DLD1 (cell line): ENCODE data around the gene NECAB3.

ENCODE experiments used
- in situ Hi-C: cut with HindIII; loops from 2 replicates; pipeline ENCODE4 v1.10.0; 2017; ENCODE audit warnings: low sequenced_read_pairs

NECAB3 gene

DNA sequence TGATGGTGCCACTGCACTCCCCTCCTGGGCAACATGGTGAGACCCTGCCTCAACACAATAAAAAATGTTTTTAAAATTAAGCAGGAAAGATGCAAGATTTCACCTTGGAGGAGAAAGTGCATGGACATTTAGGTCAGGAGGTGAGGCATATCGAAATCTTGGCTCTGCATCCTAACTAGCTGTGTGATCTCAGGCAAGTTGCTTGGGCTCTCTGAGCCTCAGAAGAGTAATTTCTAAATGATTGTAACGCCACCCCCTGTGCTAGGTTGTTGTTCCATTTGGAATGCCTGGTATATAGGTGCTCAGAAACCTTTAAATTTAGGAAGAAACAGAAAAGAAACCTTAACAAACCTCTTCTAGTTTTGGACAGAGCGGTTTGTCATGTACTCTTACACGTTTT is 48.0 kb downstream of the NECAB3 start:
- in situ Hi-C loops, result no loop called here

DNA sequence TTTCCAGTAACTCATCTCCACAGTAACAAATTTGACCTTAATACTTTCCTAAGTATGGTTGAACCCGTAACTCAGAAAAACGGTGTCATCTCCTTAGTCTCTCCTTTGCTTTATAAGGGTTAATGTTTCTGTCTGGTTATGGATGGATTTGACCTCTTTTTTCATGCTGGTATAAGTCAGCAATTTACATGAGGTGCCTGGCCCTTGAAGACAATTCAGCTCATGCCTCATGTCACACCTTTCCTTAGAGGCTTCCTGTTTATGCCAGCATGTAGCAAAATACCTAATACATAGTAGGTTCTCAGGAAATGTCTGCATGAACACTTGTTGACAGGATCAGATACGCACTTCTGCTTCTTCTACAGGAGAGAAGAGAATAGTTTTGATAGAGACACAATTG is 49.8 kb downstream of the NECAB3 start:
- in situ Hi-C loops, result no loop called here

DNA sequence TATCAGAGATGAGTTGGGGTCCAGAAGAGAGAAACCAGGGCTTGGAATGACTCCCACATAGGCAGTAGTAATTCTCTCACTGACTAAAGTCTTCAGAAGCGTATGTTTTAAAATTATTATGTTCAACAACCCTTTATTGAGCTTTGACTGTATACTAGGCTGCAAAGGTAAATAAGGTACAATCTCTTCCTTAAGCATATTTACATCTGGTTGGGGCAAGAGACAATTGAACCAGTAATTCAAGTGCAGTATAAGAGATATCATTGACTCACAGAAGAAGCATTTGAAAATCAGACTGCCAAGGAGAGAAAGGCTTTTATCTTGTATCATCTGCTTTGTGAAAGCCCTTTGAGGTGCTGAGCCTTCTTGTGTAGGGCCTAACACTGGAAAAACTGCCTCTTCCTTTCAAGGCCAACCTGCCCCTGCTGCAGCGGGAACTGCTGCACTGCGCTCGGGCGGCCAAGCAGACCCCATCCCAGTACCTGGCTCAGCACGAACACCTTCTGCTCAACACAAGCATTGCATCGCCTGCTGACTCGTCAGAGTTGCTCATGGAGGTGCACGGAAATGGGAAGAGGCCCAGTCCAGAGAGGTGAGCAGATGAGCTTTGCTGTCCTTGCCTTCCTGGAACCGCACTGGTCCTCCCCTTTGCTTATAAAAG is 51.4 kb downstream of the NECAB3 start:
- in situ Hi-C loops, result no loop called here

DNA sequence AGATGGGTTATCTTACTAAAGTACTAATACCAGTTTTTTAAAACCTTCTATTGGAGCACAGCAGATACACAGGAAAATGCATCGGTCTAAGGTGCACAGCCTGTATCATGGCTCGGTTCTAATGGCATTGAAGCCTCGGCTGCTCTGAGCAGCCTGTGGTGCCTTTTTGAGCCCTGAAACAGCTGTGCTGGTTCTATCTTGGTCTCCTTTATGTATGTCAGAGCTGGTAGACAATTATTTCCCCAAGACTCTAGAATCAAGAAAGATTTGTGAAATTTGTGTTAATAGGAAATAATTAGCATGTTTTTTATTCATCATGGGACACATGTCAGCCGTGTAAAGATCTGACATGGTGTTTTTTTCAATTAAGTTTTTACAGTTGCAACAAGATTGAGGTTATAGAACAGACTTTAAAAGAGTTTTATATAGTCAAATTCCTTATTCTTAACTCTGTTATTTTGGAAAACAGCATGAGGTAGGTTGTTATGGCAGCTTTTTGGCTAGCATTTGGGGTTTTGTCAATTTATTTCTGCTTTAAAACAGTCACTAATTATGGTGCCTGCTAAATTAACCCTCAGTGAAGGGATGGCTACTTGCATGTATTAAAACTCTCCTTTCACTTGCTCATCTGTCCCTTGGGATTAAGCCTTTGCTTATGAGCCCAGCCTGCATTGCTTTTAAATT is 52.4 kb downstream of the NECAB3 start:
- in situ Hi-C loops, result no loop called here

DNA sequence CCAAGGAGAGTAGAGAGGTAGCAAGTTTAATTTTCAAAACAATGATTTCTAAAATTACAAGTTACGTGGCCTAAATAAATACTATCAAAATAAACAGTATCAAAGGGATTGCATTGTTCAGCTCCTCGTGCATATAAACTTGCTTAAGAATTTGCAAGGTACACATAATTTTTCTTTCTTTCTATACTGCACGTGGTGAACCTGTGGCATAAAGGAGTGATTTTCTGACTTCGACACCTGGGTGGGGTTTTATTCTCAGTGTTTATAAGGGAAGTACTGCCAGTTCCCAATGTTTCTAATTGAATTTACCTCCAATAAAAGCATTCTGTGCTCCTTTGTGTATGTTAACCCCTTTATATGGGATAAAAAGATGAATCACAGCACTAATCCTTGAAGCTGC is 62.2 kb downstream of the NECAB3 start:
- in situ Hi-C loops, result no loop called here

DNA sequence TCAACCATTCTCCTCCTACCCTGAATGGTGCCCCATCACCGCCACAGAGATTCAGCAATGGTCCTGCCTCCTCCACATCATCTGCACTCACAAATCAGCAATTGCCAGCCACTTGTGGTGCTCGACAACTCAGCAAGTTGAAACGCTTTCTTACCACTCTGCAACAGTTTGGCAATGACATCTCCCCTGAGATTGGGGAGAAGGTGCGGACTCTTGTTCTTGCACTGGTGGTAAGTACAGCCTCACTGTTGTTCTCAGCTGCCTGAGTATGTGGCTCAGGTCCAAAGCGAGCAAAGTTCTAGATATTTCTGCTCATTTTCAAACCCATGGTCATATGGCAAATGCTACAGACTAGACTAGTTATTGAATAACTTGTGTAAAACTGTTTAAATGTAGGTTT is 63.1 kb downstream of the NECAB3 start:
- in situ Hi-C loops, result no loop called here

DNA sequence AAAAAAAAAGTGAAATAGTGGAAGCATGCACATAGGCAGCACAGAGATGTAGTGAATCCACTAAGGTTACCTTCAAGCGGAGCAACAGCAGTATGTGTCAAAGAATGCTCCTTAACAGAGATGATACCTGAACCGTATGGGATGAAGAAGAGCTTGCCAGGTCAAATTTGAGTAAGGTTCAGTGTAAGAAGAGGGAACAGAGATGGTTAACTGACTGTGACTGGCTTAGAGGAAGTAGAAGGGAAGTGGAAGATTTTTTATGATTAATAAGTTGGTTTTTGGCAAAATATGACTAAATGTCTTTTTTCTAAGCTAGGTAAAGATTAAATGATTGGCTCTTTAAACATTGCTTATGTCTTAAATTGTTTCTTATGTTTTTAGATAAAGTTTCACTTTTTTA is 64.7 kb downstream of the NECAB3 start:
- in situ Hi-C loops, result no loop called here
